ENCODE data around the gene PHF21B.

PHF21B gene

DNA sequence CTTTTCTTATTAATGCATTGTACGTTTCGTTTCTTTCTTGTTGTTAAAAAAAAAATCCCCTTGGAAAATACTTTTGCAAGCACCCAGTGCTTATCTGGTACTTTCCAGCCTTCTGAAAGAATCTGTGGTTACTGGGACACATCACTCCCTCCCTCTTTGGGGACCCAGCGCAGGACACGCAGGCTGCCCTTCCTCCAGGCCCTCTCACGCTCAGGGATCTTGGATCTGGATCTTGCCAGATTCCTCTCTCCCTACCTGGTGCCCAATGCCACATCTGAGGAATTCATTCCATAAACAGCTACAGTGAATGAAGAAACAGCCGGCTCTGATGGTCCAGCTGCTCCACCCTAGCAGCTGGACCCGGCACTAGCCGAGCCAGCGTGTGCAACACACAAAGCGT, 55.7 kb downstream of the PHF21B start:
- DNase-seq: no peak

DNA sequence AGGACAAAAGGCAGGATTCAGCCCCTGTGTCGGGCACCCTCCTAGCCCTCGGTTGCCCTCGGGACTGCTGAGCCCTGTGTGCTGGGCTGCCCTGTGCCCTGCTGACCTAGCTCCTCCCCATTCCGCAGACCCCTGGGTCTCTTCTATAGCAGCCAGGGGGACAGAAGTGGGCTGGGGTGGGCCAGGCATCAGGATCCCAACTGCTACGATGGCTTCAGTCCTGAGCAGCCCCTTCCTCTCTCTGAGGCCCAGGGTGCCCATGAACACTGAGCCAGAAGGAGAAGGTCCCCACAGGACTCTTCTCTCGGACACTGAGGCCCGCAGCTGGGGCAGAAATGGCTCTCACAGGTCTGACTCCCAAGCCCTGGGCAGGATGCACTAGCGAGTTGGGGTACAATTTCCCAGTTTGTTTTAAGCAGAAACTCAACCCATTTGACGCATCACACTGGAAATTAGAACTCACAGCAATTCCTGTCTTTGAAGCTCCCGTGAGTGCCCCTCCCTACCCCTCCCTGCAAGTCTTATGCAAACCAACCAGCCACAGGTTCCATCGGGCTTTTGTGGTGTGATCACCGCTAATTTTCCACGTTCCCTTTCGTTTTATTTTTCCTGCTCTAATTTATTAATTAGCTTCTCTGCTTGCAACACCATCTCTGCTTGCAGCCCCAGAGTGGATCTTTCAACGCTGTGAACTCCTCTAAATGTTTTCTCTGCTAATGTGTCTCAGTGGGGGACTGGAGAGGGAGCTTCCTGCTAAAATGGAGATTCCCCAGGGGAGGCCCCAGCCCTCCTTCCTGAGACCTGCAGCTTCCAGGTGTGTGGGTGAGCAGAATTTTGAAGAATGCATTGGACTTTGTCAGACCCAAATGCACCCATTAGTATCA, 56.7 kb downstream of the PHF21B start:
- no peak for DNase-seq

- DNase-seq: no peak
Observed at GRCh38 chr22:44951510-44951816, 58.3 kb downstream of the PHF21B start.

- no peak for DNase-seq
Observed at GRCh38 chr22:44950806-44951509, 58.8 kb downstream of the PHF21B start.

DNA sequence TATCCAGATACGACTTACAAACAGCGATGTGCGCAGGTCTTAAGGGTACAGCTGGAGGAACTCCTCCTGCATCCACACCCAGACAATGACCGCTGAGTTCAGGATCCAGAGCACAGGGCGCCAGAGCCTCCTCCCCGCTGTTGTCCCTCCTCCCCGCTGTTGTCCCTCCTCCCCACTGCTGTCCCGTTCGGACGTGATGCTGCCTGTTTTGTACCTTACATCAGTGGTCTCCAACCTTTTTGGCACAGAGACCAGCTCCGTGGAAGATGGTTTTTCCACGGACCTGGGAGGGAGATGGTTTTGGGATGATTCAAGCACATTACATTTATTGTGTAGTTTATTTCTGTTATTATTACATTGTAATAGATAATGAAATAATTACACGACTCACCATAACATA, 62.0 kb downstream of the PHF21B start:
- no peak for DNase-seq

DNA sequence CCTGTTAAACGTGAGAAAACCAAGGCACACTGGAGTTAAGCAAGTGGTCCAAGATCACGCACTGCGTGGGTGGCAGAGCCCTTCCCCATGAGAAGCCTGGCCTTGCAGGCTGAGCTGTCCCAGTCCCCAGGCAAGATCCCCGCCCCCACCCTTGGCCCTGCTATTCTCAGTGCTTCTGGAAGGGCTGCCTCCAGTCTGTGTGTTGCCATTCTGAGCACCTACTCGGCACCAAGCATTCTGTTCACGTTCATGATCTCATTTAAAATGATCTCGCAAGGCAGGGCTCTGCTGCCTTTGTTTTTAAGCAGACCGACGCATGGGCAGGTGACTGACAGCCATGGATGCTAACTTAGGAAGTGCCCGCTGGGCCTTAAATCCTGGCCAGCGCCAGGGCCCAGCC, 62.8 kb downstream of the PHF21B start:
- no peak for DNase-seq

GRCh38 chr22:44944883-44945601, 64.8 kb downstream of the PHF21B start:
- no peak for DNase-seq

DNA sequence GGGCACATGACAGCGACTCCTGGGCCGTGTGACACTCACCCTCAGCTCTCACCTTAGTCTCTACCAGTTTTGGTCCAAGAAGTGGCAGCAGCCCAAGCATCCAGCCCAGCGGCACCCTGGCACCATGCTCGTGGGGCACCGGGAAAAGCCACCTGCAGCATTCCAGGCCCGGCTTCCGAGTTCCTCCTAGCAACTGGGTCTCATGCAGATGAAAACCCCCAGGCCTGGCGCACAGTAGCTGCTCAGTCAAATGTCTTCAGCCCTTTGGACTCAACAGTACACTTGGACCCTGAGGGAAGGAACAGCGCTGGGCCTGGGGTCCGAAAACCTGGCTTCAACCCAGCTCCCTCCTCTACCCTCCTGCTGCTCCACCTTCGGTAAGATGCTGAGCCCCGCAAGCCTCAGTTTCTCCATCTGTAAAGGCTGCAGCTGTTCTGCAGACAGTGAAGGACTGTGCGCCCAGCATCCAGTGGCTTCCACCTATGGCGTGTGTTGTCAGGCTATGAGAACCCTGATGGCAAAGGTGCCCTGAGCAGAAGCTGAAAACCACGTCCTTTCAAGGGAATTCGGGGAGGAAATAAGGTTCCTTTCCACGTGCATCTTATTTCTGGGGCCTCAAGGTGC, 66.0 kb downstream of the PHF21B start:
- no peak for DNase-seq

DNA sequence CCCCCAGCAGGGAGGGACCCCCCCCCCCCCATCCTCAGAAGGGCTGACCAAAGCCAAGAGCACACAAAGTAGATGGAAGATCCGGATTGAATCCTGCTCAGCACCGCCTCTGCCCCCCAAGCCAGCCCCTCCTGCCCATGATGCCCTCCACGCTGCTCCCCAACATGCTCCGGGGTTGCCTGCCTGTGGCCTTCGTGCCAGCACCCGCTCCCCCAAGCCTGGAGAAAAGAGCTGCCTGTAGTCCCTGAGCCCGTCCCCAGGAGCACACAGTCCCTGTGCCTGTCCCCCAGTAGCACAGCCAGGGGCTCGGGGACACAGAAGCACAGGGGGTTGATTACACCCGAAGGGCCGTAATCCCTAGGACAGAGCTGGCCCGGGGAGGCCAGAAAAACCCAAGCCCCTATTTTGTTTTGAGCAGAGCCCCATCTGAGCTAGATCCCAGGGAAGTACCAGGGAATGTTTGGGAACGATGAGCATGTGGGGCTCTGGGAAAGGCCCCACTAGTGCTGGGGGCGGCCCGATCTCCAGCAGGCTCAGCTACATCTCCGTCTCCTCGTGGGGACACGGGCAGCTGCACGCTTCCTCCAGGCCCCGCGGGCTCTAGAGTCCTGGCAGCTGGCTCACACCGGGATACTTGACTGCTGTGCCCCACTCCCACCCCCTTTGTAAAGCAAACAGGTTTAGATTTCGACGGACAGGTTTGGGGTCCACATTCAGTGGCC, 66.7 kb downstream of the PHF21B start:
- DNase-seq: no peak

DNA sequence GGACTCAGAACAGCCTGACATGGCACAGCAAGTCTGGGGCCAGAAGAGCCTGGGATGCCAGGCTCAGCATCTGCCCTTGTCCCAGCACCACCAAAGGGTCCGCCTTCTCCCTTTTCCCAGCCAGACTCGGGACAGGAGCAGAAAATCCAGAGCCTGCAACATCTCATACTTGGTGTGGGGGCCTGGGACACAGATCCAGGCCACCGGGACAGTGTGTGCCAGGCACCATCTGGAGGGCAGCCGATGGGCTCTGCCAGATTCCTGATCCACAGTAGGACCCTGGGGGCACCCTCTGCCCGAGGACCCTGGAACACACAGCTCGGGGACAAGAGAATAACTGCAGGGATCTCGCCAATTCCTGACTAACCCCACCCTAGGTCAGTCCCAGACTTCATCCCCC, 67.7 kb downstream of the PHF21B start:
- DNase-seq: no peak

- no peak for DNase-seq
Observed at GRCh38 chr22:44941207-44941606, 68.6 kb downstream of the PHF21B start.

DNA sequence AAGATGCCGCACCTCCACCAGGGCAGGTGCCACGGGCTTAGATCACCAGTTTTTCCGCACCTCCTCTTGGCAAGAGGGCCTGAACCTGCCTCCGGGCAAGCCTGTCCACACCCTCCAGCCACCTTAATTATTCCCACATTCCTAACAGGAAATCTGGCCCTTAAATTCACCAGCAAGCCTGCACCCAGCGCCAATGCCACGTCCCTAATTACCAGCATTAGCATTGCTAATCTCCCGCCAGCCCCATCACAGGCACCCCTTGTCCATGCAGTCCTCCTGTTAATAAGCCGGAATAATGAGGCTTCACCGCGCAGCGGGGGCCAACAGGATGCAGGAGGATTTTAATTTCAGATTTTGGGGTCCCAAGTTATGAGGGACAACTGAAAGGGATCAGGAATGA, 69.7 kb downstream of the PHF21B start:
- no peak for DNase-seq

DNA sequence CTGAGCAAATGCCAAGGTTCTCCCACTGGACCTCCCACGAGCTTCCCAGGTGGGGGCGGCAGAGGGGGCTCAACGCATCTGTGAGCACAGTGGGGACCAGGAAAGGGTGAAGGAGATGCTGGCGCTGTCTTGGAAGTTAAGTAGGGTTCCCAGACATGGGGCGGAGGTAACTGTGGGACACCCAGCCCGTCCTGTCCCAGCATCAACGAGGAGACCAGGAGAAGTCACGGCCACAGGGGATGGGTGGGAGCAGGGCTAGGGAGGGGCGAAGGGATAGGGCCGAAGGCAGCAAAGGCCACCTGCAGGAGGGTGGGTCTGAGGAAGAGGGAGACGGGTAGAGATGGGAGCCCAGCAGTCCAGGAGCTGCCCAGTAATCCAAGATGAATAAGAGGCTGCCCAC, 70.4 kb downstream of the PHF21B start:
- no peak for DNase-seq

- DNase-seq: no peak
Observed at GRCh38 chr22:44938886-44939285, 70.9 kb downstream of the PHF21B start.

DNA sequence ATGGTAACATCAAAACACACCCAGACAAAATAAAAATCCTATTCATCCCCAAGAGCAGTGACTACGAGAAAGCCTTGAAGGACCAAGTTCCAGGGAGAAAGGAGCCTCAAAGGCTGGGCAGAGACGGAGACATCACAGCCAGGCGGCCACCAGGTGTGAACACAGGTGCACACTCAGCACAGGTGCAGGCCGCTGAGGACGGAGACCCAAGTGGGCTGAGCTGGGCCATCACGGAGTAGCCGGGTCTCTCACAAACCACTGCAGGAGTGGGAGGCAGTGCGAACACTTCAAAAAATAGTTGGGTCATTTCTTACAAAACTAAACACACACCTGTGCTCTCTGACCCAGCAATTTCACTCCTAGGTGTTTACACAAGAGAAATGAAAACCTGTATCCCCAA, 72.6 kb downstream of the PHF21B start:
- no peak for DNase-seq

DNA sequence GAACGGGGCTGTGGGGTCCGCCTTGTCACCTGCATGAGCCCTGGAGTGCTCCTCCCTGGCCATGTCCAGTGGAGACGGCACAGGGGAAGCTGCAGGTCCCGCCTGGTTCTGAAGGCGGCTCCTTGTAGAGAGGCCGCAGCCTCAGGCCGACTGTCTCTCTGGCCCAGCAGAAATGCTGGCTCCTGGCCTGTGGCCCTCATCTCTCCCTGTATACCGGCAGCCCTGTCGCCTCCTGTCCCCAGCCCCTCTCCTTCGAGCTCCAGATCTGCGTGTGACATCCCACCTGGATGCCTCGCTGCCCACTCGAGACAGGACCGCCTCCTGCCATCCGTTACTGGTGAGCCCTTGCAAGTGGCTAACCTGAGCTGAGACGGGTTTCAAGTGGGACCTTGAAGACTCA, 73.6 kb downstream of the PHF21B start:
- no peak for DNase-seq

GRCh38 chr22:44935724-44936123, 74.1 kb downstream of the PHF21B start:
- no peak for DNase-seq

DNA sequence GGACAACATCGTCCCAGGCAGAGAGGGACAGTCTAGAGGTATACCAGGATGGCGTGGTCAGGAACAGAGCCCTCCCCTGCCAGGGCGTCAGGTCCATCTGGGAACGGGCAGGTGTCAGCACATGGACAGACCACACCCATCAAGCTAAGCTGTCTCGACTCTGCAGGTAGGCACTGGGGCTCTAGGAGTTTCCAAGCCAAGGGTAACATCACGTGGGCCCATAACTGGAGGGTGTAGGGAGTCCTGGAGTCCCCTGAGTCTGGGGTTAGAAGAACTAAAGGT, 75.4 kb downstream of the PHF21B start:
- no peak for DNase-seq

DNA sequence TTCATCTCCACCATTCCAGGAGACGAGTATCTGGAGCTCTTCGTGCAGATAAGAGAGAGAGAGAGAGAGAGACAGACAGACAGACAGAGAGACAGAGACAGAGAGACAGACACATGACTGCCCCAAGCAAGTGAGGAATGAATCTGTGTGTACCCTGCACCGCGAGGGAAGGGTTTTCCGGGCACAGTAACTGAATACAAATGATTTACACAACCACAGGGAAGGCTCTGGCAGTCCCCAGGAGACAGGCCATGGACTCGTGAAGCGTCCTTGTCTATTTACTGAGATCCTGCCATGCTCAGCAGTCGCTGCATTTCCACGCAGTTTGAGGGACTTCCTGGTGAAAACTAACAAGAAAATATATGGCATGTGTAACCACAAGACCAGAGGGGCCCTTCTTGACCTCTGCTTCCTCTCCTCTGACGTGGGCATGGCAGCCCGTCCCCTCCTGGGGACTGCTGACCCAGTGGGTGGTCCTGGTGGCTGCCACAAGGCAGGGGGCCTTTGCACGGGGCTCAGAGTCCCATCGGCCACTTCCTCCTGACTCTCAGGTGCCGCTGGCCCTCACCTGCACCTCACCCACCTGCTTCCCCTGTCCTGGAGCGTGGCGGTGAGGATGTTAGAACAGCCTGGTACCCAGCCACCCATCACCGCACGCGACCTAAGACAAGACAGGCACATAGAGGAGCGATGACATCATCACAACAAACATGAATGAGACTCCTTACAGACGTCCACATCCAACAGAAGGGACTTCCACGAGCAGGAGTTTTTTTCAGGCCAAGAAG, 75.9 kb downstream of the PHF21B start:
- DNase-seq: no peak

GRCh38 chr22:44932493-44932892, 77.3 kb downstream of the PHF21B start:
- no peak for DNase-seq

- DNase-seq: no peak
Observed at GRCh38 chr22:44931766-44932165, 78.0 kb downstream of the PHF21B start.

- DNase-seq: no peak
Observed at GRCh38 chr22:44931077-44931540, 78.7 kb downstream of the PHF21B start.
